GM21367 (cell line): ENCODE results near the gene CD248.
A peak's percentile ranks its signal among the peaks of the same experiment; 100 is the strongest.

Experiments used
- ATAC-seq: cut with Tn5 transposase; IDR thresholded peaks from one replicate; pipeline ENCODE4 v1.9.1; 2021; ENCODE audit not compliant: unreplicated experiment

The CD248 gene

DNA sequence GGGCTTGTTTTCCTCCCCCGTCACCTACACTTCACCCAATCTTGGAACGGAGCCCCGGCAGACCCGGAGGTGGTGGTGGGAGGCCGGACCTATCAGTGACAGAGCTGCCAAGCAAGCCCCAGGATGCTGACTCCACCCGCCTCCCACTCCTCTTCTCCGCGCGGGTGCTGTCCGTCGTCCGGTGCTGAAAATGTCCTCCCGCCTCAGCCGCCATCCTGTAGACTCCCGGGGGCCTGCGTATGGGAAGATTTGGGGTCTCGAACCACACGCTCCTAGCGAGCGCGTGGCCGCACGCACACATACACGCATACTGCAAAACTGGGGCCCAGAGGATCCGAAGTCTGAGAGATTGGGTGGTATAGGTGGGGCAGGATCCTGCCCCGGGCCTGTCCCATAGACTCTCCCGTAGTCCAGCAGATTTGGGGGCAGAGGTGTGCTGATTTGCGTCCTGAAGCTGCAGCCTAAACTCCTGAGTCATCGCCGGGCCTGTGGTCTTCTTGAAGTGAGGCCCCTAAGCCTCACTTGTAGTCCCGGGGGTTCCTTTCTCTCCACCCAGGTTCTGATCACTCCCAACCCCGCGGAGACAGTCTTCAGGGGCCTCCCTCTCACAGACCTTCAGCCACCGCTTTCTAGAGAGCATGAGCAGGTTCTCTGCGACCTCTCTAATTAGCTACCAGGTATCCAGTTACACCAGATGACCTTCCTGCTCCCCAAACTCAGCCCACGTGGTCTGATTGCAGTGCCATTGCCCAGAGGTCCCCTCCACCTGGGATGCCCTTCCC, 27.1 kb downstream of the CD248 start:
- peak; percentile 20 for ATAC-seq

DNA sequence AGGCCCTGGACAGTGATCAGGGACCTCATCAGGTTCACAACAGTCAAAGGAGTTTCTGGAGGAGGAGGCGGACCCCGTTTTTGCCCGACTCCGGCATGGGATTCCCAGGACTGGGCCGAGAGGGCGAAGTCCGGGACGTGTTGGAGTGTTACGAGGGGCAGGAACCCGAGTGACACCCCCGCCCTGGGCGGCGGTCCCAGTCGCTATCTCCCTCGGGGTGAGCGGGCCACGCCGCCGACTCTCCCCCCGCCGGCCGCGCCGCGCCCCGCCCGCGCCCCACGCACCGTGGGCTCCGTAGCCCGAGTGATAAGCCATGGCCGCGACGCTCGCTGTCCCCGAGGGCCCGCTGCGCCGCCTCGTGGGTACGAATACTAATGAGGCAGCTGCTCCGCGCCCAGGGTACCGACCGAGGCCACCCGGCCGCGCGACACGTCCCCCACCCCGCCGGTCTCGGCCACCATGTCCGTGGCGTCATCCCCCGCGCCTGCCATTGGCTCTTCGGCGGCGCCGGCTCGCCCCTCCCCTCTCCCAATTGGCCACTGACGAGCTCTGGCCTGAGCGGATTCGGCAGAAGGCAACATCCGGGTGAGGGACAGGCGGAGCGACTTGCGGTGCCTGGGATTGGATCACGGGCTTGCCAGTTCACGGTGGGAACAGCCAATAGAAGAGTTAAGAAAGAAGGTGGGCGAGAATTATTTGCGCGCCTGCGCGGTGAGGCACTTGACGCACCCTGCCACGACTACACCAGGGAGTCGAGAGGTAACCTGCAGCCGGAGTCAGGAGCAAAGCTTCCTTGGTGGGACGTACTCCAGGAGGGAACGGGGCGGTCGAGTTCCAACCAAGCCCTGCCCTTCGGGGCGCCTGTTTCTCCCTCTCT, 27.9 kb downstream of the CD248 start, which contains the start of gene YIF1A:
Gene YIF1A (minus strand): TSS at position 473 of the 877 bp plus-strand sequence. CDS start 158 bp downstream, at position 315.
- ATAC-seq = peak; percentile 76

DNA sequence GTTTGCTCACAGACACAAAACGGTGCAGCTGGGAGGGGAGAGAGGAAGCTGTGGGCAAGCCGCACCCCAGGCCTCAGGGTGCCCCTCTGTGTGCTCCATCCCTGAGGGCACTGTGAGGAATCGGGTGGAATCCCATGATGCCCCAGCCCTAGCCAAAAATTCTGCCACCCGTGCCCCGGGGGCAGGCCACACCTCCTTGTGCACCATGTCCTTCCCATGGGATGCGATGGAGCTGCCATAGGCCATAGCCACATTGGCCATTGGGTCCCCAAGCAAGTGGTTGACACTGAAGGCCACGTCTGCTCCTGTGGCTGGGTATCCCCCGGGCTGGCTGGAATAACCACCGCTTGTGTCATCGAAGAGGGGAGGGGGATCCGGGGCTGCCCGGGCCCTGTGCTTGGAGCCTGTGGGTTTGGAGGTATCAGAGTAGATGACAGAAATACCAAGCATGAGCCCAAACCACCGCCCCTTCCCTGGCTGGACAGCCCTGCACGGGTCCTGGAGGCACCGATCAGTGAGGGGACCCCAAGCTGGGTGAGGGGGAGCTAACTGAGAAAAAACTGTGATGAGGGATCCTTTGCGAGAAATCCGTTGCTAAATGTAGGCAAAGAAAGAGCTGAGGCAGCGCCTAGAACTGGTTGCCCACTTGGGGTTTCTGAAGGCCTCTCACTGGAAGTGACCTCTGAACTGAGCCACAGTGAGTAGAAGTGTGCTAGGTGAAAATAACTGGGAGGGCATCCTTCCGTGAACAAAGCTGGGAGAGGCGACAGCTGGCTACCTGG, 28.8 kb downstream of the CD248 start:
- ATAC-seq = no peak

DNA sequence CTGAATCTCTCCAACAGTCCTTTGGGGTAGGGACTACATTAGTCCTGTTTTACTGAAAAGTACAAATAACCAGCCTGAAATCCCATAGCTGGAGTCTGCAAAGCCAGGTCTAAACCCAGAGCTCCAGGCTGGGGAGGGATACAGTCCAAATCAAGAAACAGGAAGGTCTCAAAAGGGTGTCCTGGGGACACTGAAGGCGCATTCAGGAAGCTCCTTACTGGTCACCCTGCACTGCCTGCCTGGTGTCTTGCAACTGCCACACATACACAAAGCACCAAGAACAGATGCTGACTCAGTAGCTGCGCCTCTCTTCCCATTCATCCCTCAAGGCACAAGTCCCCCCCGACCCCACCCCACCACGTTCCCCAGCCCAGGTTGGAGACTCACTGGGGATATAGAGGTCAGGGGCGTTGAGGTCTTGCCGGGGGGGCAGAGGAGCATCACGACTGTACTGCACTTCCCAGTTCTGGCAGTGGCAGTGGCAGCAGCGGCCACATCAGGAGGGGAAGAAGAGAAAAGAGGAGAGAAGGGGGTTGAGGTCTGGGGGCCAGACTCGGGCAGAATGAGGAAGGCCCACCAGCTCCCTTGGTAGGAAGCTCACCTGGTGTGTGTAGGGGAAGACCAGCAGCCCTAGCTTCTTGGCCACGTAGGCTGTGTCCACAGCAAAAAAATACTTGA, 29.5 kb downstream of the CD248 start:
- ATAC-seq = no peak

DNA sequence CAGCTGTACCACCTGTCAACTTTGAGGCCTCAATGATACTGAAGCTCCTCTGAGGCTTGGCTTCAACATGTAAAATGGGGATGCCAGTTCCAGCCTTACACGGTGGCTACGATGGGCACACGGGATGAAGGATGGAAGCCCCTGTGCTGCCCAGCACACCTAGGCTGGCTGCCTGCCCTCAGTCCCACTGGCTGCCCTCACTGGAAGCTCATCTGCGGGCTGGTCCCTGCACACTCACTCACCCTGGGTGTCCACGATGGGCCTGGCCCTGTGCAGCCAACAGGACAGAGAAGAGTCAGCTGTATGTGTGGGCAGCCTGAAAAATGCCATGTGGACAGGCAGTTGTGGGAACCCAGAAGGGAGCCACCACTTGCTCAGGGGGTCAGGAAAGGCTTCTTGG, 30.1 kb downstream of the CD248 start:
- no peak for ATAC-seq

DNA sequence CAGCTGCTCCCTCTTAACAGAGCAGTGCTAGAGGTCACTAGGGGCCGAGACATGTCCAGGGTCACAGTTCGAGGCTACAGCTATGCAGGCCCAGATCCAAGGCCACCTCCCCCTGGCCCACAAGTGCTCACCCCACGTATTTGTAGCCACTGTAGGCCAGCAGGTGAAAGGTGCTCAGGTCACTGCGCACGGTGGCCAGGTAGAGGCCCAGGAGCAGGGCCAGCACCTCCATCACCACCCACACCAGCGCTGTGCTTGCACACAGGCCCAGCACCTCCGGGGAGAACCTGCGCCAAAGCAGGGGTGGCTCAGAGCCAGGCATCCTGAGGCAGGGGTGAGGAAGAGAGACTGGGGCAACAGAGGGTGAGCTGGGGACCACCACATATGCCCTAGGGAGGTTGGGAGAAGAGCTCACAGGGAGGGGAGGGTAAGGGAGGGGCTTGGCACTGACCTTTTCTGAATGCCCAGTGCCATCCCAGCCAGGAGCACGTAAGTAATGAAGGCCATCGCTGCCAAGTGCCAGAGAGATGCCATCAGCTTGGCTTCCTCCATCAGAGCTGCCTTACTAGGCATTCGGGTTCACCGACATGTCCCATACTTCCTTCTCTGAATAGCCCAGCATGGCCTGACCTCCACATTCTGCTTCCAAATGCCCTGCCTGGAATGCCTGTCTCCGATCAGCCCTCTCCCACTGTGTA, 31.4 kb downstream of the CD248 start:
- no peak for ATAC-seq

DNA sequence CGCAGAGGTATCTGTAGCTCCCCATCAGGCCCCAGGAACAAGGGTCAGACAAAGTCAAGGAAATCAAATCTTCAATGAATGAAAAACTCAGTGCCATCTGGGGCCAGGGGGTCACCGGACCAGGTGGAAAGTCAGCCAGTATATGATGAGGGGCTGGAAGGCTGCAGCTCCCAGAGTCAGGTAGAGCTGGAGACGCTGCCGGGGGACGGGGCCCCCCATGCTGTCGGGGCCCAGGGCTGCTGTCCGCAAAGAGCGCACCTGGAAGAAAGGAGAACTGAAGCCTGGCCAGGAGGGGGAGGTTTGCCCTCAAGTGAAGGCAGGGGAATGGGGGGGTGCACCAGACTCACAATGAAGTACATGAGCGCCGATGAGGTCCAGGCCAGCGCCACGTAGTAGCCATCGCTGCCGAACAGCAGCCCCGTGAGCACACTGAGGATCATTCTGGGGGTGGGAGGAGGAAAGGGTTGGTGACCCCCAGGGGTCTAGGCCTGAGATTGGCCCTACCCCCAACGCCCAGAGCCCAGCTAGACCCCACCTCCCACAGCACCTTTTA, 32.2 kb downstream of the CD248 start:
- ATAC-seq = no peak

DNA sequence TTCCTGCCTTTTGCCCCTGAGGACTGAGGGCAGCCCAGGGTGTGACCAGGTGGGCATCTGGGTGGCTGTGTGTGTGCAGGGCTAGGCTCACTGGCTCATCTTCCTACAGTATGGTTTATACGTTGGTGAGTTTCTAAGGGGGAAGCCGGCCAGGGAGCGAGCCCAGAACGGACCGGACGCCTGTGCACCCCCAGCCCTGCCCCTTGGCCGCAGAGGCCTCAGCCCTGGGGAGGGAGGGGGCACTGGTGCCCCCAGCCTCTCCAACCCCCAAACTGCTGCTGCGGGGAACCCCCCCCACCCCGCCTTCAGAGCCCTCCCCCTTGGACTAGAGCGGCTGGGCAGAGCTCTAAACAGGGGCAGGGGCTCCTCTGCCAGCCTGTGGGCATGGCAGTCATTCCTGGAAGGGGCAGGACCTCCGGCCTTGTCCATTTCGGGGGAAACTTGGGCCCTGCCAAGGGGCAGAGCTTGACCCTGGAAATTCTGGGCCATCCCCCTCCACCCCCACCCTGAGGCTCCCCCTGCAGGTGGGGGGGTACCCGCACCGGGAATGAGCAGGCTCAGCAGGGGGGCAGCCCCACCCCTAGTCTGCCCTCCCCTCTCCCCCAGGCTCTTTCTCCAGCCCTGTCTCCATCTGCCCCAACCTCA, 33.3 kb downstream of the CD248 start:
- no peak for ATAC-seq

DNA sequence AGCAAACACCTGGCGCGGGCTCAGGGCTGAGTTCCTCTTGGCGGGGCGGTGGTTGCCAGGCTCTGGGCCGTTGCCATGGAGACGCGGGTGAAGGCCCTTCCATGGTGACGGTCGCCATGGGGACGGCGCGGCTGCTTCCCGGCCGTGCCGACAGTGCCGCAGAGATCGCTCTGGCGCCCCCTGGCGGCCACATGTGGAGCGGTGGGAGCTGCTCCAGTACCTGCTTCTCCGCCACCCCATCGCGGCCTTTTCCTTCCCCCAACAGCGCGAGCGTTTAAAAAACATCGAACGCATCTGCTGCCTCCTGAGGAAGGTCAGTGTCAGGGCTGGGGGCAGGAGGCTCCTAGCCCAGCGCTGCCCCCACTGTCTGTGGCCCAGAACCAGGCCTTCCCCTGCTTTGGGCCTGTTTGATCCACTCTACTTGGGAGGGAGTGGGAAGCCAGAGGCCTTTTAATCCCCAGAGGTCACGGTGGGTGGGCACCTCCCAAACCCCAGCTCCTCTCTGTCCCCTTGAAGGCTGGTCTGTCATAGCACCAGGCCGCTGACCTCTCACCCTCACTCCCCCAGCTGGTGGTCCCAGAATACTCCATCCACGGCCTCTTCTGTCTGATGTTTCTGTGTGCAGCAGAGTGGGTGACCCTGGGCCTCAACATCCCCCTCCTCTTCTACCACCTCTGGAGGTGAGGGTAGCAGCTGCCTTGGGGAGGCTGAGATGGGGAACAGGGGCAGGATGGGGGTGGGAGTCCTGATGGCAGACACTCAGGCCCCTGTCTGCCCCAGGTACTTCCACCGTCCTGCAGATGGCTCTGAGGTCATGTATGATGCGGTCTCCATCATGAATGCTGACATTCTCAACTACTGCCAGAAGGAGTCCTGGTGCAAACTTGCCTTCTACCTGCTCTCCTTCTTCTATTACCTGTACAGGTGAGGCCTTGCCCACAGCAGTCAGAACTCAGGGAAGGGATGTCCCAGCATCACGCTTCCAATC, 34.1 kb downstream of the CD248 start:
- peak; percentile 51 for ATAC-seq

DNA sequence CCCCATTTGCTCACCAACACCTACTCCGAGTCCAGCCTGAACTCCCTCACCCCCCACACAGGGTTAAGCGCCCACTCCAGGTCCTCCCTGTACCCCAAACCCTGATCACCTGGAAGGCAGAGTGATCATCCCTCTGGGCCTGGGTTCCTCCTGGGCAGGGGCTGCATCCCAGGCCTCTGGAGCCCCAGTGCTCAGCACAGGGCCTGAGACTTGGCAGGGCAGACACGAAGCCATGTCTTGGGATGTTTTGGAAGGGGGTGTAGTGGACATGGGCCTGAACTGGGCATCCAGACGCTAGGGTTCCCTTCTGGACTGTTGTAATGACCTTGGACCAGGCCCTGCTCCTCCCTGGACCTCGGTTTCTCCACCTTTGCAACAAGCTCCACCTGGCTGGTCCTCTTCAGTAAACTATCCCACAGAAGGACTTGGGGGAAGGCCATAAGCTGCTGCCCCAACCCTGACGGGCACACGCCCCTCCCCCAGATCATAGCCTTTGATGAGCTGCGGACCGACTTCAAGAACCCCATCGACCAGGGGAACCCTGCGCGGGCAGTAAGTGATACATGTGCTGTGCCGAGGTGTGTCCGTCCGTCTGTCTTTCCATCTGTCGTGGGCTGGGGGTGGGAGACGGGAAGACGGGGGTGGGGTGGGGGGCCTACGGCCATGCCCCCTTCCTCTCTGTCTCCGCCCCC, 34.9 kb downstream of the CD248 start:
- ATAC-seq = no peak

DNA sequence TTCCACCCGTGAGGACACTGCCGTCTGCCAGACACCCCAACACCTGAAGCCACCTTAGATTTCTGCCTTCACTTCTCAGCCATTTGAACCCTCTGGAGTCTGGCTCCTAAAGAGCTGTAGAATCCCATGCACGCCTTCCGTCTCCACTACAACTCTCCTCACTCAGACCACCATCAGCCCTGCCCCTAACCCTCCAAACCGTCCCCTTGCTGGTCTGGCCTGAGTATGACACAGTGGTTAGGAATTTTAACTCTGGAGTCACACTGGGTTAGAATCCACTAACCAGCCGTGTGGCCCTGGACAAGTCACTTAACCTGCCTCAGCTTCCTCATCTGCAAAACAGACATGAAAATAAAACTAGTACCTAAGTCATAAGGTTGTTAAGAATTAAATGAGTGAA, 35.8 kb downstream of the CD248 start:
- ATAC-seq = no peak

DNA sequence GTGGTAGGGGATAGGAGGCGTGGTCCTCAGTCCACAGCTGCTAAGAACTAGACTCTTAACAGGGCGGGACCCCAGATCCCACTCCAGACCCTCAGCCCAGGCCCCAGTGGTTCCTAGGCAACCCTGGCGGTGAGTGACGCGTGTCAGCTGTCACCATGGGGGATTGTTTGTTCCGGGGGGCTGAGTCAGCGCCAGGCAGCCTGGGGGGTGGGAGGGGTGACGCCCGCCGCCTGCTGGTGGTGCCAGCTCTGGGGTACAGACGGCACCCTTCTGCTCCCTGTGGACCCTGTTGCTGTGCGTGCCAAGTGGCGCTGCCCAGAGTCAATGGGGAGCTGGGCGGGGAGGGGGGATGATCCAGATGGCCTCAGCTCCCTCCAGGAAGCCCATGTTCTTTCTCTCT, 36.4 kb downstream of the CD248 start:
- ATAC-seq = no peak

DNA sequence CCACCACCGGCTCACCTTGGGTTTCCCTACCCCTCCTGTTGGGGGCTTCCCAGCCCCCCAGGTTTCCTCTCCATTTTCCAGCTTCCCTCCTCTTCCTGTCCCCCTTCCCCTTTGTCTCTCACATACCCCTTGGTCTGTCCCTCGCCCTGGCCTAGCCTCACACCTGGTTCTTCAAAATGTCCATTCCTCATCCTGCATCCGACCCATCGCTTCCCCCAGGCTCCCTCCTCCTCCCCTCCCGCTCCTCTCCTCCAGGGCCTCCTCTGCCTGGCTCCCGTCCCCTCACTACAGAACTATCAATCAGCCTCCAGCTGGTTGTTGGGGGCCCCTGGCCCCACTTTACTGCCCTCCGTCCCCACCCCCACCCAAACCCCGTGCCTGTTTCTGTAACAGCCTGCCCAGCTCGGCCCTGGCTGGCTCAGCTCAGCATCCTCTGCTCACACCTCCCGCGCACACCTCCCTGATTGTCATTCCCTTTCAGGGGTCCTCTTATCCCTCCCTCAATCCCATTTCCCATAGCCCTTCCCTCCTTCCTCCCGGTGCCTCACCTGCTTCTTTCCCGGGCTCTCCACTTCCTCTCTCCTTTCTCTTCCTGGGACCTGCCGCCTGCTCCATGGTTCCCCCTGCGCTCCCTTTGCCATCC, 37.6 kb downstream of the CD248 start:
- ATAC-seq = no peak

DNA sequence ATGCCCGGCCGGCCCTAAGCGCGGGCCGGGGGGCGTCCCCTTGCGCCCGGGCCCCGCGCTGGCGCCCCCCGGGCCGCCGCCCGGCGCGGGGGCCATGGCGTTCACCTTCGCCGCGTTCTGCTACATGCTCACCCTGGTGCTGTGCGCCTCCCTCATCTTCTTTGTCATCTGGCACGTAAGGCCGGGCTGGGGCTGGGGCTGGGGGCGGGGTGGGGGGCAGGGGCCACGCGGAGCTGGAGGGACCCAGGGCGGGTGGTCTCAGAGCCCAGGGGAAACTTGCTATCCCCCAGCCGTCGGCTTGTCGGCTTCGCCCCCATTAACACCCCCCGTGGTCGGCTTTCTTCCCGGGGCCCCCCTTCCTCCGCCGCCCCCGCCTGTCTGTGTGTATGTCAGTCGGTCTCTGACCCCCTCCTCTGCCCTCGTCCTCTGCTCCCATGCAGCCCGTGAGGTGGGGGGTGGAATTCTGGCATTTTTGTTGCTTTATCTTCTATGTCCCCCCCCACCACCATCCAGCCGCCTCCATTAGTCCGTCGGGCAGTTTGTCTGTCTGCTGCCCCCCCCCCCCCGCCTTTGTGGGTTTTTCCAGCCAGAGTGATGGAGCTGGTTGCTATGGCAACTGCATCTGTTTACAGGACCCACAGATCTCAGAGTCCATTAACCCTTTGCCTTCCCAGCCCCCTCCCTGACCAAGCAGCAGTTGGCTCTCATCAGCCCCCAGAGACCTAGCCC, 38.3 kb downstream of the CD248 start:
- no peak for ATAC-seq

DNA sequence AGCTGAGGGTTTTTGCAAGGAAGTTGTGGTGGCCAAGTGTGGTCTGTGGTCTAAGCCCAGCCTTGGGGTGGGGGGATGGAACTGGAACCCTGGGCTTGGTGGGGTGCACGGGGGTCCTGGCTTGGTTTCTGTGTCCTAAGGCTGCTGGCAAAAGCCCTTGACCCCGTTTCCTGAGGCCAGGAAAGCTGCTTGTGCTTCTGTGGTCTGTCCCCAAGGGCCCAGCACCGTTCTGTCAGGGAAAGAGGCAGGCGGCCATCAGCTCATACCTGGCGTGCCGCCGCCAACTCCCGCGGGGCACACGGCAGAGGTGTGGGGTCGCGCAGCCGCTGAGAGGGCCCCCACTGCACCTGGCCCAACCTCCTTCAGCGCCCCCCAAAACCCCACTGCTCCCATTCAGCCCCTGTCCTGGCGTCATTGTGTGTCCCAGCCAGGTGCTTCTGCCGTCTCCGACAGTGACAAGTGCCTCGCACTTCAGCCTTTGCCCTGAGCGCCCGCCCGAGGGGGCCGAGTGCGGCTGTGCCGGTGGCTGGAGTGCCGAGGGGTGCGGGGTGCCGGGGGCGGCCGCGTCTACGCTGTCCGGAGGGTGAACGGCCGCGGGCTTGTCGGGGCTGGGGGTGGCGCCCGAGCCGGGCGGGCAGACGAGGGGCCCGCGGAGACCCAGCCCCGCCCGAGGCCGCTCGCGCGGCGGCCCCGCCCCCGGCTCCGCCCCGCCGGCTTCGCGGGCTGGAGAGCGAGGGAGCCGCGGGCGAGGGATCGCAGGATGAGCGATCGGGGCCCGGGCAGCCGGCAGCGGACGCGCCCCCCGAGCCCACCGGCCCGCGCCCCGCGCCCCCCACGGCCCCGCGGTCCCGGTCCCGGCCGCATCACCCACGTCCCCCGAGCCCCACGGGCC, 39.1 kb downstream of the CD248 start, which contains the start of gene CNIH2:
Gene CNIH2 (plus strand): TSS at position 705 of the 892 bp plus-strand sequence. CDS start 282 bp downstream, outside the sequence.
- no peak for ATAC-seq
